GM18861 (cell line): ENCODE results near the gene CHST3.
A peak's percentile ranks its signal among the peaks of the same experiment; 100 is the strongest.
"Not testable (repeated sequence)": the region's sequence is repeated elsewhere in the genome, so short reads cannot be mapped to it uniquely, and the experiment has no call there.

Experiments
- ATAC-seq: cut with Tn5 transposase; IDR thresholded peaks from one replicate; pipeline ENCODE4 v1.9.1; 2021; ENCODE audit not compliant: unreplicated experiment

The CHST3 gene

DNA sequence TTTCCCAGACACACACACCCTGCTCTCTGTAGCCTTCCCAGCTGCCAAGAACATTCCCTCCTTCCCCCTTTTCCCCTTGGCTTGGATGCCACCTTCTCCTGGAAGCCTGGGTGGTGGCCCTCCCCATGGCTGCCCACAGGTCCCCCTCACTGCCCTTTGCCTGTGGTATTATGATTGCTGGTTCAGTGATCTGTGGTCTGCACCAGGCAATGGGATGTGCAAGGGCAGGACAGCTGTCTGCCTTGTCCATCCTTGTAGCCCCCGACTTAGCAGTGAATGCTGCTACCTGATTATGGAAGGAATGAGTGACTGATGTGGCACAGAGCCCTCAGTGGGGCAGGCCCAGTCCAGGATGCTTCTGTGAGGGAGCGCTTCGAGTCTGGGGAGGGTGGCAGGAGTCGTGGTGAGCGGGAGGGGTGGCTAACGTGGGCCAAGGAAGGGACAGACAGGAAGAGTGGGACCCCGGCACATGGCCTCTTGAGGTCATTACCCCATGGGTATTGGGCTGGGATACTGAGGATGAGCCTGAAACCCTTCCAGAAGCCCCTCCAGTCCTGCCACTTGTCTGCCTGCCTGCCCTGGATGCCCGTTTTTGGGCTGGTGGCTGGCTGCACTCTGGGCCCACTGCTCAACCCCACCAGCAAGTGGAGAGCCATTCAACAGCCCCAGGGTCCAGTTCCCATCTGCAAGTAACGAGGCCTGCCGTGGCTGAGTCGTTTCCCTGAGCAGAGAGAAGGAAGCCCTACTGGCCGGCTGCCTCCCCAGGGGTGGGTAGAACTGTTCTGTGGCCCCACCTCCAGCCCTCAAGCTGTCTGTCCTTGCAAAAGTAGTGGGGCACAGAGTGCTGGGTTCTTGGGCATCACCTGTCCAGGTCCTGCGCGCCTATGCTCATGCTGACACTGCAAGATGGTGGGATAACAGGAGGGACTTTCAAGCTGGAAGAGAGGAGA is 8.8 kb downstream of the CHST3 start:
- ATAC-seq, result no peak

DNA sequence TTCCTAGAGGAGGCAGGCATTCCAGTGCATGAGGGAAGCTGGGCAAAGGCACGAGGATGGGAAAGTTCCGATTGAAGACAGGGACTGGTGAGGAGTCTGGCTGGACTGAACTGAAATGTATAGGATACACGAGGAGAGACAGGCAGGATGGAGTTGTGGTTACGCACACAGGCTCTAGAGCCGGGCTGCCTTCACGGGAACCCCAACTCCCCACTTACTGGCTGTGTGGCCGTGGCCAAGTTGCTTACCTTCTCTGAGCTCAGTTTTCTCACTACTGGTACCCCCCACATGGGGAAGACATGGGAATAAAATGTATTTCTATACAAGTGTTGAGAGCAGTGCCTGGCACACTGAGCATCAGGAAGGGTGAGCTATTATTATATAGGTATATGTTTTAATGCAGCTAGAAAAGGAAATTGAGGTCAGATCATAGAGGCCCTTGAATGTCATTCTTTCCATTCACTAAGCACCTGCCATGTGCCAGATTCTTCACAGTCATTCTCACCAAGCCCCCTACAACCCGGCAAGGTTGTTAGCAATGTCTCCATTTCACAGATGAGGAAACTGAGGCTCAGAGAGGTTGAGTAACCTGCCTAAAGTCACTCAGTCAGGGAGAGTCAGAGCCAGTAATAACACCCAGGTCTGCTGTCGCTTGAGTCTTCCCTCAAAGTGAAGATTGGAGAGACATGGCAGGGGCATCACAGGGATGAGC is 9.7 kb downstream of the CHST3 start:
- ATAC-seq, result no peak

DNA sequence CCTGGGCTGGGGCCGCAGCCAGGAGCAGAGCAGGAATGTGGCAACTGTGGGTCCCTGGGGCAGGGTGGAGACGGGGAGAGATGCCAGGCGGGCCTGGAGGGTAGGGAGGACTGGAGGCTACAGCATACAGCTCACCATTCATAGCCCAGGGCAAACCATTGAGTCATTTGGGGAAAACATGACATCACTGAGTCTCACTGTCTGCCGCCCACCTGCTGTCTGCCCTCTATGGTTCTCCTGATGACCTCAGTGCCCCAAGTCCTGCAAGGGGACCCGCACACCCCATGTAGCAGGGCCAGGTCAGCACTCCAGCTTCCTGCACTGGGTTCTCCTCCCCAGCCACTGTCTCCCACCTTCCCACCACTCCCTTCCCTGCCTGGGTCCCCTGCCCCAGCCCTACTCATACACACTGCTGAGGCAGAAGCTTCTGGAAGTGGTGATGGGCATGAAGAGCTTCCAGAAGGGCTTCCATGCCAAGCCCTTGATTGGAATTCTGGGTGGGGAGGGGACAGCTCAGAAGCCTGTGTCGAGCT is 10.4 kb downstream of the CHST3 start:
- peak; percentile 47 for ATAC-seq

DNA sequence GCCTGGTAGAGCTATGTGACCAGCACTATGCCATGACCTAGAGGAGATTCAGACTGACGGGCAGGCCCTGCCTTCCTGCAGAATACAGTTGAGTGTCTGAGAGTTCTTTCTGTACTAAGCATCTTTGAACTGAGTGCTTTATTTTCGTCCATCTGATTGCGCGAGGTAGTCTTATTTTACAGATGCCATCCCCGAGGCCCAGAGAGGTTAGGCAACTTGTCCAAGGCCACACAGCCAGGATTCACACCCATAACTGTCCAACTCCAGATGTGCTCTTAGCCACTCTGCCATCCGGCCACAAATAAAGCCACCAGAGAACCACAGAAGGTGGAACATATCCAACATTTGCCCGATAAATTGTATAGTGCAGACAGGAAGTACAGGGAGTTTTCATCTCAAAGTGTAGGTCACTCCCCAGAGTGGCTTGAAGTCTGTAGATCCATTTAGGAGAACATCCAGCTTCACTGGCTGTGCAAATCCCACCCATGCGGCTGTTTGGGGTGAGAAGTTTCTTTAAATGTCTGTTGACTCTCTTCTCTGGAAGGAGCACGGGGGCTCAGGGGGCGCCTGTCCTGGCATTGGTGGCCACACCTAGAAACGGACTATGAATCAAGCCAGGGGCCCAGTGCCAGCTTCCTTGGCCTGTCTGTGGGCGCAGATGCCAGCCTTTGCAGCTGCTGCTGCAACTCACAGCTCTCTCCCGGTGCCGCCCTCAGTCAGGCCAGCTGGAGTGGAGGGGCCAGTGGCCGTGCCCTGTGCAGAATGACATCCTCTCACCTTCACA is 11.1 kb downstream of the CHST3 start:
- ATAC-seq, result no peak

DNA sequence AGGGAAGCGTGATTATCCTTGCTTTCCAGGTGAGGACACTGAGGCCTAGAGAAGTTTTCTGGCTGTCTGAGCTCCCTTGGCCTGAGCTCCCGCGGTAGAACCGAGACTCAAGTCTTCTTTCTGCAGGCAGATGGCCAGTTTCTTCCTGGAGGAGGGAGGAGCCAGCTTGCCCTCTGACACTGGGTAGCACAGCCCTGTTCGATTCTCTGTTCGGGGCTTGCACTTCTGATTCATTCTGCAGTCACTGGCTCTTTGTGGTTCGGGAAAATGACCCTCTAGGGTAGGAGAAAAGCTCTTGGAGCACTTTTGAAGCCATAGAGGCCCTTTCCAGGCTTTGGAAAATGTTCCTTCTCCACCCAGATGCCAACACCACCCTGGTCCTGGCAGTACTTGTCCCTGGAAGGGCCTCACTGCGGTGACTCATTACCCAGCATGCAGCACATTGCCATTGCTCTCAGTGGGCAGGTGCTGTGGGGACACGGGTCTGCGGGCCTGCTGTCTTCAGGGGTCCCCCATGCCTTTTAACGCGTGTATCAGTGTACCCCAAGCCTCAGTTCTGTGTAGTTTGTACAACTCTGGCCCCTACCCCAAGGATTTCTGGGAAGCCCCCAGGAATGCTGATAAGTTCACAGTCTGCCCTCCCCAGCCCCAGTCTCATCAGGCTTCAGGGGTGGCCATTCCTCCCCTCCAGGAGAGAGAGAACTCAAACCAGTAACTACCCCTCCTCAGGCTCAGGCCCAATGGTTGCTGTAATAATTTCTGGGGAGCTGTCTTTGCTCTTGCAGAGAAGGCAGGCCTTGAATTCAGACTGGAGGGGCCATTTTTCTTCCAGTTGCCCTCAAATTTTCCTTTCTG is 11.9 kb downstream of the CHST3 start:
- no peak for ATAC-seq

DNA sequence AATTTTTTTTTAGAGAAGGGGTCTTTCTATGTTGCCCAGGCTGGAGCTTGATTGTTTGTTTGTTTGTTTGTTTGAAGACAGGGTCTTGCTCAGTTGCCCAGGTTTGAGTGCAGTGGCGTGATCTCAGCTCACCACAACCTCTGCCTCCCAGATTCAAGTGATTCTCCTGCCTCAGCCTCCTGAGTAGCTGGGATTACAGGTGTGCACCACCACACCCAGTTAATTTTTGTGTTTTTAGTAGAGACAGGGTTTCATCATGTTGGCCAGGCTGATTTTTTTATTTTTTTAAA is 13.4 kb downstream of the CHST3 start:
- not testable (repeated sequence) for ATAC-seq

DNA sequence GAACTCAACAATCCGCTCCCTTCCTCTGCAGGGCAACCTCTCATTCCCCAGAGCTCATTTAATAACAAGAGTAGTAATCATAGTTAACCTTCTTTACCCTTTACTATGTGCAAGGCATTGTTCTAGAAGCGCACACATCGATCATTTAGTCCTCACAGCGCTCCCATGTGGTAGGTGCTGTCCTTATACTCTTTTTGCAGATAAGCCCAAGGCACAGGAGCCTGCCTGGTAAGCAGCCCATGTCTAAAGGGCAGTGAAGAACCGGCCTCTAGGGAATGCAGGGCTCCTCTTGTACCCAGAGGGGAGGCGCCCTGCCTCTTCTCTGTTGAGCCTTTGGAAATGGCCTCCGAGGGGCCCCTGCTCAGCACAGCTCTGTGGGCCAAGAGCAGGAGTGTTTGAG is 14.3 kb downstream of the CHST3 start:
- ATAC-seq, result no peak

DNA sequence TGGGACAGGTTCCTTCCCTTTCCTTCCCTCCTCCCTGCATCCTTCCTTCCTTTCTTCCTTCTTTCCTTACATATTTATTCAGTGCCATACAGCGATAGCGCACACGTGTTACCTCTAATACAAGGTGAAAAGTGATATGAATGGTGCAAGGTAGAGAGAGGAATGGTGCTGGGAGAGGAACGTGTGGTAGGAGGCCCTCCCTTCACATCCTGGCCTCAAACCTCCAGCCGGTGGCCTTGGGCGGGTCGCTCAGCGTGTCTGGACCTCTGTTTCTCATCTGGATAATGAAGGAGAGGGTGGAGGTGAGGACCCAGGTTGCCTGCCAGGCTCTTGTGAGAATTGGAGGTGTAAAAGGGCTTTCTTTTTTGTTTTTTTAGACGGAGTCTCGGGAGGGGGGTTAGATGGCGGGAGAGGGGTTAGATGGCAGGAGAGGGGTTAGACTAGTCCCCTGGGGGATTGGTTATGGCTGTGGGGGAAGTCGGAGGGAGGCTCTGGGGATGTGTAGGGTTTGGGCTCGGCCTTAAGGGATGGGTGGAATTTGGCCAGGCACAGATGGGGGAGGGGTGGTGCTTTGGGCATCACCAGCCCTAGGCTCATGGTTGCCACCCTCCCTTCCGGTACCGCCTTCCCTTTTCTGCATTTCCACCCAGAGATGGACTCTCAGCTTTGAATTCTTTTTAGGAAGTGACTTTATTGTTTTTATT is 14.9 kb downstream of the CHST3 start:
- no peak for ATAC-seq

DNA sequence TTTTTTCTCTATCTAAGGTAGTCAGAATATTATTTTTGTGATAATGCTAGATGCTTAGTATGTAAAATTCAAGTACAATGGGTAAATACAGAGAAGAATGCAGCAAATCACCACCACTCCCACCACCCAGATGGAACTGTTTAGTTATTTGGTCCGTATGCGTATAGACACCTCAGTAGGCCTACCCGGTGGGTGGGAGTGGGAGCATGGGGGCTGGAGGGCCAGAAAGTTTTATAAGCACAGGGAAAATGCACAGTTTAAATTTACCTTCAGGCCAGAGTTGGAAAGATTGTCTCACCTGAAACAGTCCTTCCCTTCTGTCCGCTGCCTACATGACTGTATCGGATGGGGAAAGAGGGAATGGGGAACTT is 15.5 kb downstream of the CHST3 start:
- no peak for ATAC-seq

DNA sequence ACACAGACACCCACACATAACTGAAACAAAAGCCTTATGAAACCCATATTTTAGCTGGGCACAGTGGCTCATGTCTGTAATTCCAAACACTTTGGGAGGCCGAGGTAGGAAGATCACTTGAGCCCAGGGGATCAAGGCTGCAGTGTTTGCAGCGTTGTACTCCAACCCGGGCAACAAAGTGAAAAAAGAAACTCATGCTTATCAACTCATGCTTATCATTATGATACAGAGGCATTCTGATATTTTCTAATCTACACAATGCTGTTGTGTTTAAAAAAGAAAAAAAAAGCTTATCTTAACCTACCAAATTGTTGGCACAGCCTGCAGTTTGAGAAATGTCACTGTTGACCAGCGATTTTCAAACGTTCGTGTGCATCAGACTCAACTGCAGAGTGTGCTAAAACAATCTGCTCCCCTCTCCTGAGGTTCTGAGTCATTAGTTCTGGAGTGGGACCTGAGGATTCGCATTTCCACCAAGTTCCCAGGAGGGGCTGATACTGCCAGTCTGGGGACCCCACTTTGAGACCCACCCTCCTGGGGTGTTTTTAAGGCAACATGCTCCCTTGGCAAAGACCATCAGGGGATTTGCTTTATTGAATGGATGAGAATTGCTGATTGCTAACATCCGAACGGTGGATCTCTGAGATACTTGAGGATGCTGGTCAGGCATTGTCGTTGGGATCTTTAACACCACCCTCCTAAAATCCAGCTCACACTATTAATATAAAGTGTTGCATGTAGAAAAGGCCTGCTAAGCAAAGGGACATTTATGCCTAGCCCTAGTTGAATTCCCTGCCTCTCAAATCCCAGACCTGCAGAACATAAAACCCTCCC is 16.2 kb downstream of the CHST3 start:
- ATAC-seq, result no peak

DNA sequence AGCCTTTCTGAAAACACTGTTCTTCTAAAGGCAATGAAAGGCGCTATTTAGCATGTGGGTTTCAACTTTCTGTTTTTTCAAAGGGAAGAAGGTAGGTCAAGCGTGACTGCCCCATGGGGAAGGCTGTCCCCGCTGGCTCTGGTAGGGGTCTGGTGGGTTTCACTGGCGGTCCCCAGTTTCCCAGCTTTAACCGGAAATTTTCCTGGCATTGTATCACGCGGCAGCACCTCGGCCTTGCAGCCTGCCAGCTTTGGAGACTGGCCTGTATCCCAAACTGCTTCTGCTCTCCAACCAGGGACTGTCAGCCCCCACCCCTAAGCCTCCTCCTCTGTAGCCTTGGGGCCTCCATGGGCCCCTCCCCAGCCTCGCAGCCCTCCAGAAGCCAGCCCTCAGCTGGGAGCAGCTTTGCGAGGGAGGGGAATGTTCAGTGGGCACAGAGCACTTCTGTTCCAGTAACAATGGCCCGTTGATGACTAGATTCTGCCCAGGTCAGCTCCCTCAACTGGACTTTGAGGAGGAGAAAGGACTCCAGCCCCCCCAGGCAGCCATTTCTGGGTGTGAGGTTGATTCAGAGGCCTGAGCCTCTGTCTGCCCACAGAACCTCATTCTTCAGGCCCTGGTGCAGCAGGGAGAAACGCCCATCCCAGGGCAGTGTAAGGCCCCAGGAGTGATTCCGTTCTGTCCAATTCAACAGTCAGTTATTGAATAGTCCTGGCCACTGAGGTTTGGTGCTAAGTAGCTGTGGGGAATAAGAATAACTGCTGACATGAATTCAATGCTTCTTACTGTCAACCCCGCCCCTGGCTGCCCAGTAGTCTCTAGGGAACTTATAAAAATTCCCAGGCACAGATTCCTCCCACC is 17.1 kb downstream of the CHST3 start:
- ATAC-seq, result no peak

DNA sequence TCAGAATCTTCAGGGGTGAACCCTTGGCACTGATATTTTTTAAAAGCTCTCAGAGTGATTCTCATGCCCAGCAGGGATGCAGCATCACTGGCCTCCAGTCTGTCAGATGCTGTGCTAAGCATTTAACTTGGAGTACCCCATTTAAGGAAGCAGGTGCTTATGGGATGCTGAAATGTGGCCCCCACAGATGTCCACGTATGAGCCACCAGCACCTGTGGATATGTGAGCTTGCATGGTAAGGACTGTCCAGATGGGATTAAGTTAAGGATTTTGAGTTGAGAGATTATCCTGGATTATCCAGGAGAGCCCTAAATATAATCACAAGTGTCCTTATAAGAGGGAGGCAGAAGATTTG is 17.7 kb downstream of the CHST3 start:
- ATAC-seq, result no peak

DNA sequence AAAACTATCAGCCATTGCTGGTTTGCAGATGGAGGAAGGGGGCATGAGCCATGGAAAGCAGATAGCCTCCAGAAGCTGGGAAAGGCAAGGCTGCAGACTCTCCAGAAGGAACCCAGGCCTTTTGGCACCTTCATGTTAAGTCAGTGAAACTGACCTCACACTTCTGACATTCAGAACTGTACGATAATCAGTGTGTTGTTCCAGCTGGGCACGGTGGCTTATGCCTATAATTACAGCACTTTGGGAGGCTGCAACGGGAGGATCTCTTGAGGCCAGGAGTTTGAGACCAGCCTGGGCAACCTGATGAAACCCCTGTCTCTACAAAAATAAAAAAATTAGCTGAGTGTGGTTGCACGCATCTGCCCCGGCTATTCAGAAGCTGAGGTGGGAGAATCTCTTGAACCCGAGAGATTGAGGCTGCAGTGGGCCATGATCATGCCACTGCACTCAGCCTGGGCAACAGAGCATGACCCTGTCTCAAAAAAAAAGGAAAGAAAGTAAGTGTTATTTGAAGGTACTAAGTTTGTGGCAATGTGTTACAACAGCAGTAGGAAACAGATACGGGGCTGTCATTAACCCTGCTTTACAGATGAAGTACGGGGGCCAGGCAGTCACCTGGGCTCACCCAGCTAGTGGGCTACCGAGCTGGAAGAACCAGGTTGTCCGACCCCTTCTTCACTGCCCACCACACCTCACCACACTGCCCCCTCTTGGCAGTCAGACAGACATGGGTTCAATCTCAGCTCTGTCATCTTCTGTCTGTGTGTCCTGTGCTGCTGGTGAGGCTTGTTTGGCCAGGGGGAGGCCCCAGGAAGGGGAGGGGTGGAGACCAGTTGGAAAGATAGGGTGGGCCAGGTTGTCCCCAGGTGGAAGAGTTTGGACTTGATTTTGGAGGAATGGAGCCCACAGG is 18.3 kb downstream of the CHST3 start:
- ATAC-seq, result no peak

DNA sequence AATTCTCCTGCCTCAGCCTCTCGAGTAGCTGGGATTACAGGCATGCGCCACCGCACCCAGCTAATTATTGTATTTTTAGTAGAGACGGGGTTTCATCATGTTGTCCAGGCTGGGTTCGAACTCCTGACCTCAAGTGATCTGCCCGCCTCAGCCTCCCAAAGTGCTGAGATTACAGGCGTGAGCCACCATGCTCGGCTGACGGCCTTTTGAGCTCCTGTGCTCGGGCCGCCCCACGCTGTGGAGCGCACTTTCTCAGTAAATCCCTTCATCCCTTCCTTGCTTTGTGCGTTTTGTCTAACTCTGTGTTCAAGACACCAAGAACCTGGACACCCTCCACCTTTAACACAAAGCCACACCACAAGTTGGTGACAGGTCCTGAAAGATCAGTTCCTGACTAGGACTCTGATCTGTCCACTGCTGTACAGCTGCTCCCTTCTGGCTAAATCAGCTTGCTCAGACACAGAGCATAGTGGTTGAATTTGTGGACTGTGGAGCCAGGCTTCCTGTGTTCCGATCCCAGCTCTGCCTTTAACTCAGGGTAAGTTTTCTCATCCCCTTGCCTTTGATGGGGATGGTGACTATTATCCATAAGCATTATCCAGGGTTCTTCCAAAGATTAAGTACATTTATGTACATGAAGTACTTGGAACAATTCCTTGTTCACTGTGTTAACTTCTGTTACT is 20.1 kb downstream of the CHST3 start:
- ATAC-seq, result no peak

DNA sequence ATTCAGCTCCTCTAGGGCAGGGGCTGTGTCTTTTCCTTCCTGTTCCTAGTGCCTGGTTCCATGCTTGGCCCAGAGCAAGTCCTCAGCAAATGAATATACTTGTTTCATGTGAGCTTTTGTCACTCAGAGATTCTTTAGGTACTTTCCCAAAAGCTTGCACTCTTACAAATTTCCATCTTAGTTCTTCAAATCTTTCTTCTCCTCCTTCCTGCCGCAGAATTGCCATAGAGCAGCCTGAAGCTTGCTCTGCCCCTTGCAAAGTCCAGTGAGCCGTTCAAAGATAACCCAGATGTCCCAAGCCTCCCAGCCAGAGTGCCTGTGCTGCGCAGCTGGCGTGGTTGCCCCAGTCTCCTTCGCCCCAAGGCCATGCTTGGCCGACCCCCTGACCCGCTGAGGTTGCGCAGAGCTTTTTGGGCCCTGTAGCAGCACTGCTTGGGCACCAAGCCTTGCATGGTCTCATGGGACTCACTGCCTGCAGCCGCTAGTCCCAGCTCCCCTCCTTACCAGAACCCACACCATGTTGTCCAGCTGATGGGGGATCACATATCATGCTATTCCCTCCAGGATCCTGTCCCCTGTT is 20.7 kb downstream of the CHST3 start:
- peak; percentile 34 for ATAC-seq

DNA sequence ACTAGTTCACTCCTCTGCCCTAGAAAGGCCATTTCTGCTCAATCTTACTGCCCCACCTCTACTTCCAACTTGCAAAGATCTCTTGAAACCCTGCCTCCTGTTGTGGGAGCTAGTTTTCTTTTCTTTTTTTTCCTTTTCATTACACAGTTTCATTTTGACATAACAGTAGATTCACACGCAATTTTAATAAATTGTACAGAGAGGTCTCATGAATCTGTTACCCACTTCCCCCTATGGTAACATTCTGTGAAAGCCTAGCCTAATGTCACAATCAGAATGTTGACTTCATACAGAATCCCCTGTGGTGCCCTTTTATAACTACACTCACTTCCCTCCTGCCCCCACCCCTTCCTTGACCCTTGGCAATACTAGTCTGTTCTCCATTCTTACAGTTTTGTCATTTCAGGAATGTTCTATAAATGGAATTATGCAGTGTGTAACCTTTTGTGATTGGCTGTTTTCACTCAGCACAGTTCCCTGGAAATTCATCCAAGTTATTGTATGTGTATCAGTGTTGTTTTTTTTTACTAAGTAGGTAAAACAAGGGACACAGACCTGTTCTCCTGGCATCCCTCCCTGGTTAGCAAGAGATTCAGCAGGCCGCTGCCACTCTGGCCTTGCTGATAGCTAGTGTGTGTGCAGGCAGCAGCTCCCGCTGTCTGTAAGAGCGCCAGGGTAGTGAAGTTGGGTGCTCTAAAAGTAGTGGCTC is 21.5 kb downstream of the CHST3 start:
- peak; percentile 44 for ATAC-seq
